ENCODE data around the gene SCTR.
A peak's percentile ranks its signal among the peaks of the same experiment; 100 is the strongest.
"Not testable (repeated sequence)": the region's sequence is repeated elsewhere in the genome, so short reads cannot be mapped to it uniquely, and the experiment has no call there.

SCTR gene

GRCh38 chr2:119408221-119408619, 116.1 kb downstream of the SCTR start:
- no peak for DNase-seq (ENCODE audit: low read depth)

GRCh38 chr2:119407430-119408220, 116.7 kb downstream of the SCTR start:
- peak; percentile 49 for DNase-seq (ENCODE audit: low read depth)

GRCh38 chr2:119405151-119405550, 119.1 kb downstream of the SCTR start:
- DNase-seq (ENCODE audit: low read depth) = no peak

GRCh38 chr2:119403618-119404017, 120.7 kb downstream of the SCTR start:
- DNase-seq (ENCODE audit: low read depth) = not testable (repeated sequence)

- DNase-seq (ENCODE audit: low read depth) = no peak
These were observed 121.4 kb downstream of the SCTR start for GRCh38 chr2:119402645-119403560.

GRCh38 chr2:119402106-119402505, 122.2 kb downstream of the SCTR start:
- DNase-seq (ENCODE audit: low read depth) = no peak

GRCh38 chr2:119397196-119397595, 127.1 kb downstream of the SCTR start:
- no peak for DNase-seq (ENCODE audit: low read depth)

- DNase-seq (ENCODE audit: low read depth) = no peak
These were observed 130.1 kb downstream of the SCTR start for GRCh38 chr2:119393971-119394748.
